A673 (cell line): ENCODE results near the gene PTCRA. TPM values are rescaled to one million over a fixed set of nuclear protein-coding genes. Genes with fewer than 3 reads are reported as not detected.

Experiments used
- BruUV-seq: library from RNA; stranded (reverse); fragments of 400-500 nt; replicated peaks from 2 replicates; lab custom pipeline; 2021; lab: Mats Ljungman, UMichigan
- CTCF ChIA-PET: fragments of 300-600 bp; sonication (Branson Sonifier 250); formaldehyde crosslinking; loops from one replicate; lab custom pipeline; 2022; ENCODE audit warnings: antibody characterized with exemption; lab: Charles Lee
- POLR2A ChIA-PET: fragments of 300-600 bp; sonication (Branson Sonifier 250); formaldehyde crosslinking; loops from one replicate; lab custom pipeline; 2022; ENCODE audit warnings: antibody characterized with exemption; ENCODE audit not compliant: low non-redundant PET; lab: Charles Lee
- DNase-seq: peaks from one replicate; pipeline ENCODE4 v3.0.0-alpha.2; 2015; ENCODE audit warnings: low spot score
- H3K27ac ChIP-seq: fragments of 200-600 bp; sonication (generic); 2 replicates; pipeline ENCODE4 v1.5.1; 2016; ENCODE audit warnings: mixed run types, low read depth, mild to moderate bottlenecking, mixed read lengths, antibody characterized with exemption, low read length; ENCODE audit not compliant: poor library complexity, severe bottlenecking
- H3K27me3 ChIP-seq: fragments of 200-600 bp; sonication (generic); replicated peaks from 2 replicates; pipeline ENCODE4 v1.6.1; 2017; ENCODE audit warnings: mixed run types, low read depth, mild to moderate bottlenecking, mixed read lengths, antibody characterized with exemption, low read length; ENCODE audit not compliant: insufficient read depth, poor library complexity
- H3K36me3 ChIP-seq: fragments of 200-600 bp; sonication (generic); 2 replicates; pipeline ENCODE4 v1.6.1; 2016; ENCODE audit warnings: mixed run types, mild to moderate bottlenecking, mixed read lengths, antibody characterized with exemption, low read length; ENCODE audit not compliant: insufficient read depth, poor library complexity, severe bottlenecking
- H3K4me1 ChIP-seq: fragments of 200-600 bp; sonication (generic); 2 replicates; pipeline ENCODE4 v1.6.1; 2017; ENCODE audit warnings: mixed run types, mild to moderate bottlenecking, mixed read lengths, antibody characterized with exemption, low read length; ENCODE audit not compliant: insufficient read depth, poor library complexity, severe bottlenecking
- H3K4me3 ChIP-seq: fragments of 200-600 bp; sonication (generic); 2 replicates; pipeline ENCODE4 v1.5.1; 2016; ENCODE audit warnings: low read depth, mixed run types, mild to moderate bottlenecking, mixed read lengths, low read length; ENCODE audit not compliant: poor library complexity, severe bottlenecking
- H3K9me3 ChIP-seq: fragments of 200-600 bp; sonication (generic); 2 replicates; pipeline ENCODE4 v1.6.1; 2016; ENCODE audit warnings: mixed run types, low read depth, mild to moderate bottlenecking, mixed read lengths, antibody characterized with exemption, low read length; ENCODE audit not compliant: poor library complexity, severe bottlenecking
- CTCF ChIP-seq: fragments of 300-800, 200-600 bp; sonication (generic); conservative IDR thresholded peaks from 2 replicates; pipeline ENCODE4 v1.5.1; 2017; ENCODE audit warnings: low read depth, mild to moderate bottlenecking, antibody characterized with exemption, low read length, moderate library complexity, mixed read lengths
- EZH2 ChIP-seq: fragments of 200-600 bp; sonication (generic); IDR thresholded peaks from 2 replicates; pipeline ENCODE4 v1.6.1; 2017; ENCODE audit warnings: borderline replicate concordance, low read depth, mild to moderate bottlenecking, mixed read lengths, antibody characterized with exemption, low read length; ENCODE audit not compliant: poor library complexity, severe bottlenecking
- intact Hi-C: fragments of 100-400 bp; cut with micrococcal nuclease; formaldehyde crosslinking; loops from one replicate; pipeline ENCODE4 v1.10.0; 2022; ENCODE audit not compliant: unreplicated experiment
- total RNA-seq: library from RNA; stranded (reverse); gene quantifications from 2 replicates; pipeline ENCODE4 v1.2.3, GENCODE V29; 2021

Gene PTCRA
- total RNA-seq, 1 experiment from 2014 or later: not detected

GRCh38 chr6:42896178-42896719, 19.6 kb upstream of the PTCRA start:
- no peak overlapping the region for H3K27ac ChIP-seq
- ChIA-PET POLR2A (no interaction called here), CTCF (no interaction called here)
- H3K36me3 ChIP-seq: no peaks in the 10 kb centered on the region
- no TSS peak for BruUV-seq
- no peaks in the 10 kb centered on the region for H3K9me3 ChIP-seq
- H3K27me3 ChIP-seq: no peaks in the 10 kb centered on the region
- peaks cover 28% of the 10 kb centered on the region for H3K4me1 ChIP-seq
- H3K4me3 ChIP-seq: no peak overlapping the region
- intact Hi-C loops: loop anchor here (5.0 to 10.0 kb wide), 2 partner anchors 821 to 1109 kb away; partner anchors contain the start of gene TOMM6
- TF ChIP-seq CTCF: no peak
- TF ChIP-seq EZH2: no peak
- peak; percentile 44 for DNase-seq

GRCh38 chr6:42898891-42899361, 16.9 kb upstream of the PTCRA start:
- BruUV-seq: no TSS peak
- Histone ChIP-seq H3K27me3 (no peaks in the 10 kb centered on the region), H3K4me1 (peaks cover 41% of the 10 kb centered on the region), H3K36me3 (no peaks in the 10 kb centered on the region), H3K9me3 (no peaks in the 10 kb centered on the region), H3K27ac (peak overlapping the region; percentile 53), H3K4me3 (peak overlapping the region; percentile 0)
- POLR2A ChIA-PET: no interaction called here
- peak; percentile 73 for TF ChIP-seq CTCF
- TF ChIP-seq EZH2: no peak
- CTCF ChIA-PET: interaction anchor here (1.0 kb wide), 1 partner anchor 237 kb away, joined by 5 read pairs; no protein-coding TSS in a partner anchor
- DNase-seq: peak; percentile 77
- intact Hi-C loops: loop anchor here (1.0 to 10.0 kb wide), 3 partner anchors 238 to 1112 kb away; partner anchors contain the start of gene TOMM6

DNA sequence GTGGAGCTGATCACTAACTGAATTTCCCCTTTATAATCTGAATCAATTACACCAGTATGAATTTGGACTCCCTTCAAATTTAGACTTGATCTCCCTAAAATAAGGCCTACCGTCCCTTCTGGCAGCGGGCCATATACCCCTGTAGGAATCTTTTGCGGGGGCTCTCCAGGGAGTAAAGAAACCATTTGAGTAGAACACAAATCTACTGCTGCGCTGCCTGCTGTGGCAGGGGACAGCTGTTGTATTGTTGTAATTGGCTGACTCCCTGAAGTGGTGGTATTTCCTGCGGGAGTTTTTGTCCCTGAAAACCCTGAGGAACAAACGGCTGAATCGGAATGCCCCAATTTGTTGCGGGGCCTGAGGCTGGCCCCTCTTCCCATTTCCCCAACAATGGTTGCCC, 16.0 kb upstream of the PTCRA start:
- peak overlapping the region; percentile 53 for H3K27ac ChIP-seq
- intact Hi-C loops: loop anchor here (5.0 to 10.0 kb wide), 4 partner anchors 112 to 1113 kb away; partner anchors contain the start of genes KLHDC3, MEA1 and TOMM6
- ChIA-PET POLR2A (no interaction called here), CTCF (interaction anchor here (0.7 kb wide), 1 partner anchor 243 kb away, joined by 3 read pairs; no protein-coding TSS in a partner anchor)
- BruUV-seq: no TSS peak
- H3K4me1 ChIP-seq: peaks cover 41% of the 10 kb centered on the region
- H3K9me3 ChIP-seq: no peaks in the 10 kb centered on the region
- DNase-seq: peak; percentile 83
- no peak for TF ChIP-seq CTCF
- TF ChIP-seq EZH2: no peak
- no peaks in the 10 kb centered on the region for H3K36me3 ChIP-seq
- no peak overlapping the region for H3K4me3 ChIP-seq
- no peaks in the 10 kb centered on the region for H3K27me3 ChIP-seq
